Measurements from ENCODE around the gene C1QTNF8. TPM values are rescaled to one million over a fixed set of nuclear protein-coding genes. Genes with fewer than 3 reads are reported as not detected.

C1QTNF8 gene
- total and polyA plus RNA-seq, 2 of the 8 experiments (the other 6 are each of a cell fraction or from before 2014, with no cell fraction given), result not detected

DNA sequence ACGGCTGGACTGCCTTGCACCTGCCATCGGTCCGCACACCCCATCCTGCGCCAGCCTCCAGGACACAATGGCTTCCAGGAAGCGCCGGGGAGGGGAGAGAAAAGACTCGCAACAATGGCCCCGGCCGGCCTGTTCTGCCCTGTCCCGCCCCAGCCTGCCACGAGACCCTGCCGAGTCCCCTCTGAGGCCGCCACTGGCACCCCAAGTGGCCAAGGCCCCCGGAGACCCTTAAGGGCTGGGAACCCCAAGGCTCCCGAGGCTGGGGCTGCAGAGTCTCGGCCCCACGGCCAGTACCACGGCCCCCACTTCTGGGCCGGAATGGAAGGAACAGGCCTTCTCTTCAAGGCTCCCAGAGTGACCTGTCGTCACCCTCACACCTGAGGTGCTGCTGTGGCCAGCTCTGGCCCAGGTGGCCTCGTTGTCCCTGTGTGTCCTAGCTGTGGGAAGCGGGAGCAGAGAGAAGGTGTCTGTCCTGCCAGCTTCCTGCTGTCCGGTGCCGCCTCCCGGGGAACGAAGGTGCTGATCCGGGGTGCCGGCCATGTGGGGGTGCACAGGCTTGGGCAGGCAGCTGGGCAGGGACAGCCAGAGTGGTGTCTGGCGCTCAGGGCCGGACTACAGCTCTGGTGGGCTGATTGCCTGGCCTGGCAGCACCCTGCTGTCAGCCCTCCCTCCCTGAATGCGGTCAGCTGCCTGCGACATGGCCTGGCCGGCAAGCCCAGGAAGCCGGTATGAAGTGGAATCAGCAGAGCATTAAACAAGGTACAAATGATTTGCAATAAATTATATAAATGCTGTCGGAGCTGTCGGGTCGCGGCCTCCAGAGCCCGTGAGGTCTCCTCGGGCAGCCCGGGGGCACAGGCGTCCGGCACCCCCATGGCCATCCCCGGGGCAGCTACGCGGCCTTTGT lies 48.7 kb upstream of the C1QTNF8 start:
- ChIA-PET CTCF (ENCODE audit: partially characterized antibody) (interaction anchor here (0.8 to 2.8 kb wide), 10 partner anchors 8 to 595 kb away, joined by 3 to 10 read pairs (median 3); no protein-coding TSS in a partner anchor), POLR2A (ENCODE audit: partially characterized antibody) (interaction anchor here (0.6 kb wide), 1 partner anchor 691 kb away, joined by 3 read pairs; no protein-coding TSS in a partner anchor)
- Histone ChIP-seq H2BK12ac (ENCODE audit: low read depth, low read length) (no peak overlapping the region), H2BK20ac (ENCODE audit: low read length) (no peak overlapping the region), H3K4me1 (replicated peaks in 1 of 4; ENCODE audit: control insufficient read depth in 3 of 4, insufficient read depth in 4 of 4, low read length in 3 of 4) (peaks cover 0 to 5% (median under 1%) of the 10 kb centered on the region in 4 experiments; a peak in 2 of 7 replicates), H2AK5ac (ENCODE audit: low read depth, low read length) (0 out of 2 replicates have a peak overlapping the region, but pooled peaks have one; percentile 53), H3K79me2 (ENCODE audit: control insufficient read depth in 1 of 2, insufficient read depth in 2 of 2, low read length in 2 of 2) (no peaks in the 10 kb centered on the region), H3K14ac (ENCODE audit: insufficient read length) (no peak overlapping the region), H3K27ac (ENCODE audit: low read depth, low read length) (no peak overlapping the region), H3K23ac (ENCODE audit: insufficient read length) (no peak overlapping the region), H2BK120ac (replicated peaks; ENCODE audit: low read depth, low read length) (no peak overlapping the region), H3K9me3 (ENCODE audit: insufficient read depth in 2 of 2, low read depth in 1 of 2, low read length in 1 of 2) (peaks cover 0 to 3% of the 10 kb centered on the region in 2 experiments; a peak in 2 of 4 replicates), H3K23me2 (ENCODE audit: low read depth, low read length) (no peaks in the 10 kb centered on the region), H3K4me3 (ENCODE audit: extremely low read depth in 1 of 4, insufficient read depth in 2 of 4, low read depth in 3 of 4, low read length in 4 of 4) (no peak overlapping the region), H3K27me3 (replicated peaks in 1 of 4; ENCODE audit: control insufficient read depth in 3 of 4, extremely low read depth in 1 of 4, insufficient read depth in 3 of 4, low read length in 3 of 4) (no peaks in the 10 kb centered on the region; a peak in 3 of 7 replicates), H3K36me3 (ENCODE audit: control insufficient read depth in 2 of 4, insufficient read depth in 4 of 4, low read length in 3 of 4) (no peaks in the 10 kb centered on the region), H4K20me1 (replicated peaks in 1 of 2; ENCODE audit: control insufficient read depth in 1 of 2, insufficient read depth in 2 of 2, low read length in 2 of 2) (no peaks in the 10 kb centered on the region), H2AFZ (ENCODE audit: low read length) (no peak overlapping the region), H4K8ac (ENCODE audit: extremely low read depth, insufficient read depth, low read length) (no peak overlapping the region; the same call in 1 of the 2 replicates), H3K4ac (replicated peaks; ENCODE audit: insufficient read length, low read depth, low read length) (peak overlapping the region; percentile 8), H4K5ac (ENCODE audit: insufficient read length, low read depth, low read length) (no peak overlapping the region), H3K4me2 (ENCODE audit: insufficient read depth in 1 of 2, low read depth in 2 of 2, low read length in 2 of 2) (no peak overlapping the region), H2BK5ac (ENCODE audit: low read depth, low read length) (no peak overlapping the region), H3K56ac (replicated peaks; ENCODE audit: insufficient read length, low read depth, low read length) (no peak overlapping the region), H2BK15ac (ENCODE audit: low read length) (no peak overlapping the region), H3K9ac (replicated peaks in 1 of 4; ENCODE audit: extremely low read depth in 1 of 4, low read depth in 3 of 4, low read length in 3 of 4) (no peak overlapping the region), H3K79me1 (ENCODE audit: low read depth, low read length) (no peaks in the 10 kb centered on the region), H3K18ac (ENCODE audit: extremely low read depth, low read length) (no peak overlapping the region), H4K91ac (replicated peaks; ENCODE audit: insufficient read length, low read length) (no peak overlapping the region)
- WGBS, 2 experiments (ENCODE audit: extremely low coverage in 1 of 2, insufficient coverage in 1 of 2, insufficient read length in 1 of 2, insufficient replicate concordance in 2 of 2, low coverage in 1 of 2, low lambda C conversion rate in 2 of 2, missing lambda C conversion rate in 1 of 2), result 88% methylated on average over 36 of the region's 46 CpGs; no CpG with 5 or more reads in 1 of the 2 experiments
- no peak for DNase-seq (ENCODE audit: low read depth in 1 of 2, low spot score in 2 of 2)
- TF ChIP-seq SAP30 (IDR thresholded peaks at IDR 0.05; ENCODE audit: insufficient read depth, insufficient replicate concordance, low read length) (no peak), EZH2 (IDR thresholded peaks at IDR 0.05; ENCODE audit: low read depth, low read length, severe bottlenecking) (no peak), ZNF274 (IDR thresholded peaks at IDR 0.05; ENCODE audit: borderline replicate concordance, extremely low read depth, low read length) (no peak), NANOG (IDR thresholded peaks at IDR 0.05; ENCODE audit: insufficient read depth, low read depth, low read length, poor library complexity, severe bottlenecking) (no peak), SP4 (IDR thresholded peaks at IDR 0.05; ENCODE audit: low read length) (no peak), ATF3 (IDR thresholded peaks at IDR 0.05; ENCODE audit: insufficient read depth, low read depth, low read length) (no peak)
- no peak for FAIRE-seq

Data from H1 (cell line).